Stimulated activated effector memory CD8-positive, alpha-beta T cell treated with anti-CD3 and anti-CD28 coated beads, Interleukin-12 subunit alpha, Interleukin-12 subunit beta, amount 100 ng/mL, for 72 hours (primary cell): ENCODE measurements around the gene WDR70.
"Not testable (repeated sequence)": the region's sequence is repeated elsewhere in the genome, so short reads cannot be mapped to it uniquely, and the experiment has no call there.

ENCODE experiments used
- ATAC-seq: fragments of 150-1000 bp; cut with Tn5 transposase; 2 replicates; pipeline ENCODE4 v1.10.0; 2021
- DNase-seq, 2 donors: peaks; one replicate each; pipeline ENCODE4 v3.0.0; 2021 to 2022; ENCODE audit warnings: low spot score in 2 of 2
- H3K27ac Mint-ChIP-seq: one replicate; pipeline ENCODE4 v1.8.0; 2022; ENCODE audit warnings: mild to moderate bottlenecking, mixed read lengths
- H3K36me3 Mint-ChIP-seq: one replicate; pipeline ENCODE4 v1.8.0; 2022; ENCODE audit warnings: mild to moderate bottlenecking, mixed read lengths
- H3K4me1 Mint-ChIP-seq: one replicate; pipeline ENCODE4 v1.8.0; 2022; ENCODE audit warnings: mixed read lengths
- H3K4me3 Mint-ChIP-seq: one replicate; pipeline ENCODE4 v1.8.0; 2022; ENCODE audit warnings: mild to moderate bottlenecking, mixed read lengths
- H3K9me3 Mint-ChIP-seq: one replicate; pipeline ENCODE4 v1.8.0; 2022; ENCODE audit warnings: mixed read lengths

Gene WDR70

GRCh38 chr5:37568018-37568753 lies 189.1 kb downstream of the WDR70 start:
- no peaks in the 10 kb centered on the region for H3K9me3 Mint-ChIP-seq
- no peak overlapping the region for H3K4me3 Mint-ChIP-seq
- ATAC-seq (no peak), DNase-seq (no peak)
- H3K4me1 Mint-ChIP-seq, result no peaks in the 10 kb centered on the region
- H3K36me3 Mint-ChIP-seq, result no peaks in the 10 kb centered on the region
- H3K27ac Mint-ChIP-seq, result no peak overlapping the region

- DNase-seq (no peak), ATAC-seq (no peak)
- H3K9me3 Mint-ChIP-seq, result no peaks in the 10 kb centered on the region
- H3K27ac Mint-ChIP-seq, result no peak overlapping the region
- H3K4me3 Mint-ChIP-seq, result no peak overlapping the region
- H3K36me3 Mint-ChIP-seq, result no peaks in the 10 kb centered on the region
- no peaks in the 10 kb centered on the region for H3K4me1 Mint-ChIP-seq
Observed at GRCh38 chr5:37568893-37569292, 189.8 kb downstream of the WDR70 start.

- Mint-ChIP-seq H3K27ac (no peak overlapping the region), H3K9me3 (no peaks in the 10 kb centered on the region), H3K4me1 (peaks cover 2% of the 10 kb centered on the region), H3K4me3 (no peak overlapping the region), H3K36me3 (no peaks in the 10 kb centered on the region)
- DNase-seq (no peak), ATAC-seq (no peak)
Observed at GRCh38 chr5:37569466-37569865, 190.3 kb downstream of the WDR70 start.

- Mint-ChIP-seq H3K36me3 (no peaks in the 10 kb centered on the region), H3K4me1 (peaks cover 8% of the 10 kb centered on the region), H3K9me3 (no peaks in the 10 kb centered on the region), H3K4me3 (no peak overlapping the region), H3K27ac (no peak overlapping the region)
- ATAC-seq (no peak), DNase-seq (no peak)
Observed at GRCh38 chr5:37570597-37570996, 191.5 kb downstream of the WDR70 start.

- DNase-seq, result no peak
- Mint-ChIP-seq H3K4me1 (peaks cover 8% of the 10 kb centered on the region), H3K36me3 (no peaks in the 10 kb centered on the region), H3K4me3 (no peak overlapping the region), H3K27ac (no peak overlapping the region), H3K9me3 (no peaks in the 10 kb centered on the region)
- no peak for ATAC-seq
Observed at GRCh38 chr5:37571985-37572384, 192.9 kb downstream of the WDR70 start.

GRCh38 chr5:37575541-37576489 lies 196.7 kb downstream of the WDR70 start:
- Mint-ChIP-seq H3K4me3 (no peak overlapping the region), H3K9me3 (no peaks in the 10 kb centered on the region), H3K36me3 (no peaks in the 10 kb centered on the region), H3K27ac (no peak overlapping the region), H3K4me1 (peaks cover 8% of the 10 kb centered on the region)
- no peak for DNase-seq
- no peak for ATAC-seq

GRCh38 chr5:37576552-37576951 lies 197.4 kb downstream of the WDR70 start:
- H3K4me3 Mint-ChIP-seq, result no peak overlapping the region
- no peaks in the 10 kb centered on the region for H3K9me3 Mint-ChIP-seq
- H3K36me3 Mint-ChIP-seq, result no peaks in the 10 kb centered on the region
- DNase-seq (no peak), ATAC-seq (no peak)
- H3K4me1 Mint-ChIP-seq, result peaks cover 8% of the 10 kb centered on the region
- H3K27ac Mint-ChIP-seq, result no peak overlapping the region

GRCh38 chr5:37578176-37578575 lies 199.1 kb downstream of the WDR70 start:
- H3K4me3 Mint-ChIP-seq, result no peak overlapping the region
- ATAC-seq, result no peak

GRCh38 chr5:37580106-37580505 lies 201.0 kb downstream of the WDR70 start:
- no peak for DNase-seq
- no peak overlapping the region for H3K27ac Mint-ChIP-seq
- no peaks in the 10 kb centered on the region for H3K9me3 Mint-ChIP-seq
- H3K4me1 Mint-ChIP-seq, result no peaks in the 10 kb centered on the region
- H3K4me3 Mint-ChIP-seq, result no peak overlapping the region
- no peak for ATAC-seq
- no peaks in the 10 kb centered on the region for H3K36me3 Mint-ChIP-seq

More at GRCh38 chr5:37578176-37578575, 199.1 kb downstream of the WDR70 start:
- H3K9me3 Mint-ChIP-seq, result no peaks in the 10 kb centered on the region
- no peak for DNase-seq
- H3K4me1 Mint-ChIP-seq, result peaks cover 8% of the 10 kb centered on the region
- no peaks in the 10 kb centered on the region for H3K36me3 Mint-ChIP-seq
- no peak overlapping the region for H3K27ac Mint-ChIP-seq

GRCh38 chr5:37582202-37582601 lies 203.1 kb downstream of the WDR70 start:
- H3K36me3 Mint-ChIP-seq, result no peaks in the 10 kb centered on the region
- no peak overlapping the region for H3K27ac Mint-ChIP-seq
- ATAC-seq (no peak), DNase-seq (no peak)
- H3K9me3 Mint-ChIP-seq, result no peaks in the 10 kb centered on the region
- H3K4me1 Mint-ChIP-seq, result no peaks in the 10 kb centered on the region
- H3K4me3 Mint-ChIP-seq, result no peak overlapping the region

GRCh38 chr5:37593292-37593691 lies 214.2 kb downstream of the WDR70 start:
- ATAC-seq, H3K4me1 Mint-ChIP-seq, H3K9me3 Mint-ChIP-seq, H3K36me3 Mint-ChIP-seq, H3K27ac Mint-ChIP-seq, DNase-seq, H3K4me3 Mint-ChIP-seq: not testable (repeated sequence)

- H3K36me3 Mint-ChIP-seq, DNase-seq, H3K4me3 Mint-ChIP-seq, H3K4me1 Mint-ChIP-seq, ATAC-seq, H3K27ac Mint-ChIP-seq: not testable (repeated sequence)
- H3K9me3 Mint-ChIP-seq, result peaks cover 11% of the 10 kb centered on the region
Observed at GRCh38 chr5:37594864-37595263, 215.7 kb downstream of the WDR70 start.

- no peak overlapping the region for H3K4me3 Mint-ChIP-seq
- H3K4me1 Mint-ChIP-seq, result no peaks in the 10 kb centered on the region
- no peaks in the 10 kb centered on the region for H3K36me3 Mint-ChIP-seq
- no peak for DNase-seq
- no peak for ATAC-seq
- no peak overlapping the region for H3K27ac Mint-ChIP-seq
- peaks cover 17% of the 10 kb centered on the region for H3K9me3 Mint-ChIP-seq
Observed at GRCh38 chr5:37598733-37599132, 219.6 kb downstream of the WDR70 start.

- Mint-ChIP-seq H3K4me1 (no peaks in the 10 kb centered on the region), H3K9me3 (peaks cover 17% of the 10 kb centered on the region), H3K27ac (no peak overlapping the region), H3K36me3 (no peaks in the 10 kb centered on the region), H3K4me3 (no peak overlapping the region)
- ATAC-seq (no peak), DNase-seq (no peak)
Observed at GRCh38 chr5:37601163-37601562, 222.0 kb downstream of the WDR70 start.

- H3K36me3 Mint-ChIP-seq, result peaks cover 5% of the 10 kb centered on the region
- peaks cover 15% of the 10 kb centered on the region for H3K9me3 Mint-ChIP-seq
- no peak for DNase-seq
- no peaks in the 10 kb centered on the region for H3K4me1 Mint-ChIP-seq
- no peak for ATAC-seq
- no peak overlapping the region for H3K4me3 Mint-ChIP-seq
- no peak overlapping the region for H3K27ac Mint-ChIP-seq
Observed at GRCh38 chr5:37603072-37603471, 224.0 kb downstream of the WDR70 start.

GRCh38 chr5:37604290-37604689 lies 225.2 kb downstream of the WDR70 start:
- DNase-seq, result no peak
- peaks cover 11% of the 10 kb centered on the region for H3K36me3 Mint-ChIP-seq

More at GRCh38 chr5:37604290-37604689, 225.2 kb downstream of the WDR70 start:
- no peak overlapping the region for H3K27ac Mint-ChIP-seq
- no peak overlapping the region for H3K4me3 Mint-ChIP-seq
- no peak for ATAC-seq
- peaks cover 9% of the 10 kb centered on the region for H3K9me3 Mint-ChIP-seq
- no peaks in the 10 kb centered on the region for H3K4me1 Mint-ChIP-seq
